Upper lobe of right lung (tissue), 1 donor: ENCODE results near the gene GPC5. TPM values are rescaled to one million over a fixed set of nuclear protein-coding genes. Genes with fewer than 3 reads are reported as not detected.
"Not testable (repeated sequence)": the region's sequence is repeated elsewhere in the genome, so short reads cannot be mapped to it uniquely, and the experiment has no call there.

ENCODE experiments used
- ATAC-seq: fragments of 200-7000 bp; cut with Tn5 transposase; one replicate; pipeline ENCODE4 v1.9.1; 2020; ENCODE audit warnings: mild to moderate bottlenecking, moderate library complexity
- DNase-seq: peaks from one replicate; pipeline ENCODE4 v3.0.0-alpha.2; 2020
- H3K27ac ChIP-seq: fragments of 200-600 bp; one replicate; pipeline ENCODE4 v1.8.0; 2022
- H3K27me3 ChIP-seq: fragments of 200-600 bp; one replicate; pipeline ENCODE4 v1.8.0; 2022; ENCODE audit warnings: mild to moderate bottlenecking
- H3K36me3 ChIP-seq: fragments of 200-600 bp; one replicate; pipeline ENCODE4 v1.8.0; 2022
- H3K4me1 ChIP-seq: fragments of 200-600 bp; one replicate; pipeline ENCODE4 v1.8.0; 2022
- H3K4me3 ChIP-seq: fragments of 200-600 bp; one replicate; pipeline ENCODE4 v1.8.0; 2022; ENCODE audit warnings: mild to moderate bottlenecking
- H3K9me3 ChIP-seq: fragments of 200-600 bp; one replicate; pipeline ENCODE4 v1.8.0; 2022
- intact Hi-C: fragments of 100-400 bp; cut with DNase I; formaldehyde crosslinking; loops from one replicate; pipeline ENCODE4 v1.11.0; 2022
- total RNA-seq: library from RNA; stranded (reverse); fragmentation: NEBNext Ultra II Directional; extraction: Animal tissue kit (Norgen Biotek cat#: 25700); gene quantifications from one replicate; pipeline ENCODE4 v1.2.1, GENCODE V29; 2021
- TF ChIP-seq, protein P1 (sequence below): fragments of 200-600 bp; IDR thresholded peaks from one replicate; pipeline ENCODE4 v1.8.0; 2022; ENCODE audit warnings: antibody characterized with exemption
- donor health status: DM: no; HTN: yes; CAD: no; lungs with severe emphysema.

Gene GPC5
- total RNA-seq, 1 donor from 2014 or later = 8.1 TPM

DNA sequence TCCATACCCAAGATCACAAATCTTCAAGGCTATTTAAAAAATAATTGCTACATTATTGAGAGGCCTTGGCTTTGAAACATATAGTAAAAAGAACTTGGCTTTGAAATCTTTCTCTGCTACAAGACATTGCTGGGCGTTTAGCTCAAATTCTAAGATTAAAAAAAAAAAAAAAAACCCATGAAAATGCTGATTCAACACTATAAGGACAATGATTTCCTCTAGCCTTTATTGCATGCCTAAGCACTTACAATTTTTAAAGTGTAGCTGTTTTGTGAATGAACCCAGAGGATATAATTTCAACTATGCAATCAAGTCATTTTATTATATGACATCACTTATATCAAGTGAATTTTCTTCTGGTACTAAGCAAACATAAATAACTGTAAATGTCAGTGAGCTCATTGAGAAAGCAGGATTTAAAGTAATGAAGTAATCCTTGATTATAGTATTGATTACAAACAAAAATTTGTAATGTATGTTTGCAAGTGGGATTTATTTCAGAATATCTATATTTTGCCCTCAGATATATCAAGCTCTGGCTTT, 1488.2 kb downstream of the GPC5 start:
- Histone ChIP-seq H3K9me3 (no peaks in the 10 kb centered on the region), H3K4me3 (no peak overlapping the region), H3K4me1 (no peaks in the 10 kb centered on the region), H3K27ac (no peak overlapping the region), H3K27me3 (no peaks in the 10 kb centered on the region), H3K36me3 (no peaks in the 10 kb centered on the region)
- ATAC-seq = no peak
- TF ChIP-seq, protein P1, sequence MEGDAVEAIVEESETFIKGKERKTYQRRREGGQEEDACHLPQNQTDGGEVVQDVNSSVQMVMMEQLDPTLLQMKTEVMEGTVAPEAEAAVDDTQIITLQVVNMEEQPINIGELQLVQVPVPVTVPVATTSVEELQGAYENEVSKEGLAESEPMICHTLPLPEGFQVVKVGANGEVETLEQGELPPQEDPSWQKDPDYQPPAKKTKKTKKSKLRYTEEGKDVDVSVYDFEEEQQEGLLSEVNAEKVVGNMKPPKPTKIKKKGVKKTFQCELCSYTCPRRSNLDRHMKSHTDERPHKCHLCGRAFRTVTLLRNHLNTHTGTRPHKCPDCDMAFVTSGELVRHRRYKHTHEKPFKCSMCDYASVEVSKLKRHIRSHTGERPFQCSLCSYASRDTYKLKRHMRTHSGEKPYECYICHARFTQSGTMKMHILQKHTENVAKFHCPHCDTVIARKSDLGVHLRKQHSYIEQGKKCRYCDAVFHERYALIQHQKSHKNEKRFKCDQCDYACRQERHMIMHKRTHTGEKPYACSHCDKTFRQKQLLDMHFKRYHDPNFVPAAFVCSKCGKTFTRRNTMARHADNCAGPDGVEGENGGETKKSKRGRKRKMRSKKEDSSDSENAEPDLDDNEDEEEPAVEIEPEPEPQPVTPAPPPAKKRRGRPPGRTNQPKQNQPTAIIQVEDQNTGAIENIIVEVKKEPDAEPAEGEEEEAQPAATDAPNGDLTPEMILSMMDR = no peak
- intact Hi-C loops = no loop called here
- DNase-seq = no peak

DNA sequence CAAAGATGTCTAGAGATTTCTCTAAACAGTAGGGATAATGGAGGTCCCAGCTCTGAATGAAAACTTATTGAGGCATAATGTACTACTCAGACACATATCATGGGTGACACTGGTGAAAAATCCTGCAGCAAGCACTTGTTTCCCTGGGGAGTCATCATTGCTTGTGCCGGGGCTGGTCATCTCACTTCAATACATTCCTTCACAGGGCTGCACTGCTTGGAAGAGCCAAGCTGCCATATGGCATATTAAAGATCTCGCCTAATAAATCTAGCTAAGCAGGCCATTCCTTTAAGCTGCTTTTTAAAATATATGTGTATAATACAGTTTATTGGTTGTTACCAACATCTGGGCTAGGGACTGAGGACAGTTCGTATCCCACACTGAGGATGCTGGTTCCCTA, 1496.0 kb downstream of the GPC5 start:
- no peak overlapping the region for H3K27ac ChIP-seq
- DNase-seq (no peak), ATAC-seq (no peak)

GRCh38 chr13:92896842-92897241, 1498.4 kb downstream of the GPC5 start:
- Histone ChIP-seq H3K4me1 (no peaks in the 10 kb centered on the region), H3K4me3 (no peak overlapping the region), H3K27me3 (no peaks in the 10 kb centered on the region), H3K9me3 (no peaks in the 10 kb centered on the region), H3K36me3 (no peaks in the 10 kb centered on the region), H3K27ac (no peak overlapping the region)
- DNase-seq = no peak
- no peak for ATAC-seq
- TF ChIP-seq, protein P1 = no peak
- intact Hi-C loops = no loop called here

More for the DNA sequence above, 1496.0 kb downstream of the GPC5 start:
- TF ChIP-seq, protein P1 = no peak
- Histone ChIP-seq H3K4me1 (no peaks in the 10 kb centered on the region), H3K9me3 (no peaks in the 10 kb centered on the region), H3K27me3 (no peaks in the 10 kb centered on the region), H3K4me3 (no peak overlapping the region), H3K36me3 (no peaks in the 10 kb centered on the region)
- intact Hi-C loops = no loop called here

DNA sequence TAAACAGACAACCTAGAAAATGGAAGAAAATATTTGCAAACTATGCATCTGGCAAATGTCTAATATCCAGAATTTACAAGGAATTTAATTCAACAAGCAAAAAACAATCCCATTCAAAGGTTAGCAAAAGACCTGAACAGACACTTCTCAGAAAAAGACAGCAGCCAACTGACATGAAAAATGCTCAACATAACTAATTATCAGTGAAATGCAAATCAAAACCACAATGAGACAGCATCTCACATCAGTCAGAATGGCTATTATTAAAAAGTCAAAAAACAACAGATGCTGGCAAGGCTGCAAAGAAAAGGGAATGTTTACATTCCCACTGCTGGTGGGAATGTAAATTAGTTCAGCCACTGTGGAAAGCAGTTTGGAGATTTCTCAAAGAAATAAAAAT, 1500.5 kb downstream of the GPC5 start:
- H3K27me3 ChIP-seq, ATAC-seq, DNase-seq, intact Hi-C loops, H3K27ac ChIP-seq, H3K4me3 ChIP-seq, H3K36me3 ChIP-seq, H3K9me3 ChIP-seq, H3K4me1 ChIP-seq: not testable (repeated sequence)

DNA sequence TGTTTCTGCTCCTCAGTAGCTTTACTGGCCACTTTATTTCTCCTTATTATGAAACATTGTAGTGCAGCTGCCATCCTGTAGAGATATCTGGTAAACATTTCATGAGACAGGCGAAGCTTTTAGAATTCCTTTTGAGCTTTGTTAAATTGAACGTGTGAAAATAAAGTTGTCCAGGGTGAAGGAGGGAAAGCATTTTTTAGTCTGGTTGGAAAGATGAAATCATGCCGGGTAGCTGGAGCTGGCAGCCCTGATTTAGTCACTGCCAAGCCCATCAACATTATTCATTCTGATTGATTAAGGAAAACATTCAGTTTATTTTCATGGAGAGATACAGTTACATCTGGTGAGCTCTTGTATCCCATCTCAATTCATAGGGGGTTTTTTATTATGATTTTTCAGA, 1502.0 kb downstream of the GPC5 start:
- Histone ChIP-seq H3K9me3 (no peaks in the 10 kb centered on the region), H3K4me3 (no peak overlapping the region), H3K4me1 (no peaks in the 10 kb centered on the region), H3K36me3 (no peaks in the 10 kb centered on the region), H3K27me3 (no peaks in the 10 kb centered on the region), H3K27ac (no peak overlapping the region)
- intact Hi-C loops = no loop called here
- DNase-seq (no peak), ATAC-seq (no peak)
- TF ChIP-seq, protein P1 = no peak

DNA sequence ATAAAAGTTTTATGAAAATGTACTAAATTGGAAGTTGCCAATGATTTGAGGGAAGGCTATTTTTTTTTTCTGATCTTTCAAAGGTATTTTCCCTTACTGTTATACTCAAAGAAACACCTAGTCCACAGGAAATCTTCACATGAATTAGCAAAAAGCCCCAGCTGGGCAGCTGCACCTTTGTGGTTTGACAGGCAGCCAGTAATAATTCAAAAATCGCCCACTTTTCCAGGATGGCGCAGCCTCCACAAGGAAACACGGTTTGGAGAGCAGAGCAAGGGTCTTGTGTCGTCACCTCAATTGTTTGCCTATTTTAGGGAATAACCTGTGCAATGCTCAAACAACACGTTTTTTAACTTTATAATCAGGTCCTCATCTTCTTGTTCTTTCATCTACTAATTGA, 1503.3 kb downstream of the GPC5 start:
- Histone ChIP-seq H3K27me3 (no peaks in the 10 kb centered on the region), H3K36me3 (no peaks in the 10 kb centered on the region), H3K9me3 (no peaks in the 10 kb centered on the region), H3K27ac (no peak overlapping the region), H3K4me3 (no peak overlapping the region), H3K4me1 (no peaks in the 10 kb centered on the region)
- DNase-seq (no peak), ATAC-seq (no peak)
- intact Hi-C loops = no loop called here
- TF ChIP-seq, protein P1 = no peak
